Endodermal cell (in vitro differentiated cells): ENCODE results near the gene GP1BA. TPM values are rescaled to one million over a fixed set of nuclear protein-coding genes. Genes with fewer than 3 reads are reported as not detected.
A peak's percentile ranks its signal among the peaks of the same experiment; 100 is the strongest.

Experiments used
- DNase-seq: peaks from one replicate; pipeline ENCODE4 v3.0.0-alpha.2; 2017
- H3K27ac ChIP-seq: 2 replicates; pipeline ENCODE4 v1.5.1; 2013; ENCODE audit warnings: mild to moderate bottlenecking, low read depth, low read length, moderate library complexity
- H3K27me3 ChIP-seq: 2 replicates; pipeline ENCODE4 v1.6.1; 2013; ENCODE audit warnings: mild to moderate bottlenecking, low read length, moderate library complexity; ENCODE audit not compliant: insufficient read depth, control insufficient read depth, poor library complexity, severe bottlenecking
- H3K36me3 ChIP-seq: 2 replicates; pipeline ENCODE4 v1.7.0; 2013; ENCODE audit warnings: mild to moderate bottlenecking, low read length, moderate library complexity; ENCODE audit not compliant: control insufficient read depth, insufficient read depth
- H3K4me1 ChIP-seq: one replicate; pipeline ENCODE4 v1.7.0; 2013; ENCODE audit warnings: low read length; ENCODE audit not compliant: control insufficient read depth, insufficient read depth
- H3K4me3 ChIP-seq: 2 replicates; pipeline ENCODE4 v1.5.1; 2013; ENCODE audit warnings: mild to moderate bottlenecking, low read length, moderate library complexity
- H3K9ac ChIP-seq: 2 replicates; pipeline ENCODE4 v1.6.1; 2013; ENCODE audit warnings: mild to moderate bottlenecking, low read length, moderate library complexity; ENCODE audit not compliant: poor library complexity, severe bottlenecking; ENCODE audit errors: extremely low read depth
- H3K9me3 ChIP-seq: 2 replicates; pipeline ENCODE4 v1.6.1; 2013; ENCODE audit warnings: mild to moderate bottlenecking, low read length, moderate library complexity; ENCODE audit not compliant: control insufficient read depth
- H3K27ac Mint-ChIP-seq: 2 replicates; pipeline ENCODE4 v1.8.0; 2020; ENCODE audit warnings: mixed read lengths
- H3K27me3 Mint-ChIP-seq: 2 replicates; pipeline ENCODE4 v1.8.0; 2021; ENCODE audit warnings: mild to moderate bottlenecking, mixed read lengths; ENCODE audit not compliant: insufficient read depth
- H3K36me3 Mint-ChIP-seq: 2 replicates; pipeline ENCODE4 v1.8.0; 2020; ENCODE audit warnings: low read depth, mixed read lengths
- H3K4me1 Mint-ChIP-seq: 2 replicates; pipeline ENCODE4 v1.8.0; 2020; ENCODE audit warnings: mixed read lengths
- H3K4me3 Mint-ChIP-seq: 2 replicates; pipeline ENCODE4 v1.8.0; 2020; ENCODE audit warnings: mild to moderate bottlenecking, moderate library complexity, mixed read lengths
- H3K9me3 Mint-ChIP-seq: 2 replicates; pipeline ENCODE4 v1.8.0; 2020; ENCODE audit warnings: mild to moderate bottlenecking, mixed read lengths
- CTCF ChIP-seq: fragments of 200-600 bp; sonication (generic); conservative IDR thresholded peaks from 2 replicates; pipeline ENCODE4 v1.5.0; 2021; ENCODE audit warnings: antibody characterized with exemption, mild to moderate bottlenecking
- WGBS, 2 experiments: methylation state at CpG; one replicate each; pipeline versions ENCODE4 v1.1.5 to v1.1.7; 2013; ENCODE audit warnings: missing lambda C conversion rate in 2 of 2, mixed read lengths in 1 of 2; ENCODE audit not compliant: insufficient coverage in 1 of 2, insufficient read length in 1 of 2; 5-methylcytosine and 5-hydroxymethylcytosine counted together
- total RNA-seq, 2 donors: library from RNA; stranded (reverse); fragmentation: NEBNext Ultra II Directional in 1 of 2; extraction: Animal tissue kit (Norgen Biotek cat#: 25700) in 1 of 2; gene quantifications; 2 replicates in 1 of 2; 3 replicates in 1 of 2; pipeline ENCODE4 v1.2.1, GENCODE V29; 2021

The GP1BA gene
- total RNA-seq, 2 donors from 2014 or later = not detected

GRCh38 chr17:4958102-4958501, 26.0 kb downstream of the GP1BA start:
- WGBS, 2 experiments = 87 to 95% methylated on average over 3 of the region's 3 CpGs
- no peaks in the 10 kb centered on the region for H3K9me3 ChIP-seq
- H3K4me1 ChIP-seq = no peaks in the 10 kb centered on the region
- H3K27ac ChIP-seq = no peak overlapping the region
- H3K4me3 ChIP-seq = no peak overlapping the region
- peaks cover 11% of the 10 kb centered on the region for H3K36me3 ChIP-seq
- TF ChIP-seq CTCF = no peak
- no peaks in the 10 kb centered on the region for H3K27me3 ChIP-seq
- Mint-ChIP-seq H3K9me3 (no peaks in the 10 kb centered on the region), H3K4me1 (peaks cover 11% of the 10 kb centered on the region), H3K27ac (no peak overlapping the region), H3K27me3 (no peaks in the 10 kb centered on the region), H3K4me3 (no peak overlapping the region), H3K36me3 (peaks cover 26% of the 10 kb centered on the region)
- DNase-seq = no peak
- H3K9ac ChIP-seq = no peak overlapping the region

- H3K4me1 Mint-ChIP-seq = peaks cover 11% of the 10 kb centered on the region
- H3K36me3 Mint-ChIP-seq = peaks cover 28% of the 10 kb centered on the region
- no peaks in the 10 kb centered on the region for H3K9me3 Mint-ChIP-seq
- TF ChIP-seq CTCF = no peak
- no peaks in the 10 kb centered on the region for H3K9me3 ChIP-seq
- no peak overlapping the region for H3K27ac Mint-ChIP-seq
- H3K27me3 Mint-ChIP-seq = no peaks in the 10 kb centered on the region
- no peaks in the 10 kb centered on the region for H3K27me3 ChIP-seq
- H3K4me3 ChIP-seq = no peak overlapping the region
- peak; percentile 63 for DNase-seq
- no peaks in the 10 kb centered on the region for H3K4me1 ChIP-seq
- no peak overlapping the region for H3K27ac ChIP-seq
- H3K36me3 ChIP-seq = peaks cover 7% of the 10 kb centered on the region
- no peak overlapping the region for H3K4me3 Mint-ChIP-seq
- no peak overlapping the region for H3K9ac ChIP-seq
- 94 to 95% methylated on average over 12 to 17 of the region's 18 CpGs for WGBS, 2 experiments
Observed at GRCh38 chr17:4959261-4959965, 27.3 kb downstream of the GP1BA start.

GRCh38 chr17:4960279-4960922, 28.3 kb downstream of the GP1BA start:
- no peaks in the 10 kb centered on the region for H3K27me3 Mint-ChIP-seq
- DNase-seq = peak; percentile 68
- no peak overlapping the region for H3K4me3 Mint-ChIP-seq
- Histone ChIP-seq H3K9me3 (peaks cover 4% of the 10 kb centered on the region), H3K4me1 (no peaks in the 10 kb centered on the region), H3K27me3 (no peaks in the 10 kb centered on the region), H3K9ac (no peak overlapping the region), H3K4me3 (no peak overlapping the region), H3K27ac (peak overlapping the region; percentile 29), H3K36me3 (peaks cover 11% of the 10 kb centered on the region)
- peaks cover 3% of the 10 kb centered on the region for H3K9me3 Mint-ChIP-seq
- peaks cover 11% of the 10 kb centered on the region for H3K4me1 Mint-ChIP-seq
- no peak overlapping the region for H3K27ac Mint-ChIP-seq
- H3K36me3 Mint-ChIP-seq = peaks cover 34% of the 10 kb centered on the region
- TF ChIP-seq CTCF = no peak
- WGBS, 2 experiments = 86 to 91% methylated on average over 3 to 9 of the region's 9 CpGs
